Measurements from ENCODE around the gene ZCCHC13. TPM values are rescaled to one million over a fixed set of nuclear protein-coding genes. Genes with fewer than 3 reads are reported as not detected.

Gene ZCCHC13
- total and polyA plus RNA-seq, 10 donors: not detected

- H3K27ac ChIP-seq: no peak overlapping the region
- no peak overlapping the region for H3K4me3 ChIP-seq
- peaks cover 0 to 11% (median 0%) of the 10 kb centered on the region in 7 donors for H3K27me3 ChIP-seq (replicated peaks in 1 of 7)
- DNase-seq: no peak
- no peak for TF ChIP-seq POLR2A (IDR thresholded peaks at IDR 0.05)
- TF ChIP-seq CTCF (IDR thresholded peaks at IDR 0.05 in 8 of 11, conservative IDR thresholded peaks at IDR 0.05 in 3 of 11): no peak
- TF ChIP-seq POLR2AphosphoS5 (IDR thresholded peaks at IDR 0.05): no peak
- no peaks in the 10 kb centered on the region for H3K4me1 ChIP-seq
- no peaks in the 10 kb centered on the region for H3K9me3 ChIP-seq
- intact Hi-C loops (cut with DNase I; ENCODE audit: low total_unique reads): no loop called here
- 57 to 70% (median 61%) methylated on average over 4 of the region's 4 CpGs for WGBS, 5 donors
- H3K36me3 ChIP-seq: no peaks in the 10 kb centered on the region
These were observed 47.8 kb downstream of the ZCCHC13 start for GRCh38 chrX:74351760-74352159.

GRCh38 chrX:74353984-74354383 is 50.0 kb downstream of the ZCCHC13 start:
- 43 to 100% (median 83%) methylated on average over 1 of the region's 1 CpG for WGBS, 5 donors
- Histone ChIP-seq H3K4me3 (no peak overlapping the region), H3K4me1 (no peaks in the 10 kb centered on the region), H3K9me3 (no peaks in the 10 kb centered on the region), H3K27ac (no peak overlapping the region), H3K27me3 (replicated peaks in 1 of 7) (peaks cover 0 to 11% (median 0%) of the 10 kb centered on the region in 7 donors), H3K36me3 (no peaks in the 10 kb centered on the region)
- TF ChIP-seq CTCF (IDR thresholded peaks at IDR 0.05 in 8 of 11, conservative IDR thresholded peaks at IDR 0.05 in 3 of 11): no peak
- intact Hi-C loops (cut with DNase I; ENCODE audit: low total_unique reads): no loop called here
- no peak for DNase-seq

Small RNAs within 50 kb of the gene (microRNA-seq; reads per million reads assigned to microRNA genes)
- 229 to 274 (median 251) reads per million in 3 donors for gene MIR374A
- 0.72 to 1.4 (median 0.85) reads per million in 3 donors for gene MIR545

Small RNAs within 50 kb of the gene (small RNA-seq; reads per million reads assigned to genes)
- gene AC004386.2: 0 reads per million in 4 donors
- 11.9 to 24.2 (median 16.5) reads per million in 4 donors for gene MIR374A
- 0 to 0.98 (median 0) reads per million in 4 donors for gene MIR545
- 0 reads per million in 4 donors for gene RF02119
- gene RF02120: 0 reads per million in 4 donors
- gene RF02121: 0 reads per million in 4 donors
- 0 reads per million in 4 donors for gene RF02122
- 0 reads per million in 4 donors for gene RF02123

Other genes starting within 250 kb of the ZCCHC13 start
- gene SLC16A2, start 117.3 kb downstream of the ZCCHC13 start, total RNA-seq: 1 to 10 TPM; 2.6 to 4.4 (median 4.2) TPM
- 1 to 10 TPM in 1 of 3 donors, under 1 TPM in 2; 0.41 to 1.1 (median 0.97) TPM for gene SLC16A2, start 117.3 kb downstream of the ZCCHC13 start, polyA plus RNA-seq